Right lobe of liver (tissue), 6 donors: ENCODE measurements around the gene NEMP2. TPM values are rescaled to one million over a fixed set of nuclear protein-coding genes. Genes with fewer than 3 reads are reported as not detected.
A peak's percentile ranks its signal among the peaks of the same experiment; 100 is the strongest.

ENCODE experiments used
- ATAC-seq, 4 donors: fragments of 200-7000 bp; cut with Tn5 transposase; one replicate each; pipeline ENCODE4 v1.9.1; 2020; ENCODE audit warnings: mild to moderate bottlenecking in 4 of 4, moderate library complexity in 4 of 4
- DNase-seq, 3 donors: peaks; one replicate each; pipeline ENCODE4 v3.0.0-alpha.2; 2020
- H3K27ac ChIP-seq, 3 donors: fragments of 200-600 bp; one replicate each; pipeline ENCODE4 v1.8.0; 2022
- H3K27me3 ChIP-seq, 2 donors: fragments of 200-600 bp; one replicate each; pipeline ENCODE4 v1.8.0; 2022
- H3K36me3 ChIP-seq, 4 donors: fragments of 200-600 bp; sonication (generic) in 1 of 4; one replicate each; pipeline versions ENCODE4 v1.5.1 to v1.8.0; 2017 to 2022; ENCODE audit warnings: control low read depth in 1 of 4
- H3K4me1 ChIP-seq, 4 donors: fragments of 200-600 bp; sonication (generic) in 1 of 4; one replicate each; pipeline versions ENCODE4 v1.5.1 to v1.8.0; 2017 to 2022; ENCODE audit warnings: control low read depth in 1 of 4
- H3K4me3 ChIP-seq, 3 donors: fragments of 200-600 bp; one replicate each; pipeline ENCODE4 v1.8.0; 2022
- H3K9me3 ChIP-seq, 4 donors: fragments of 200-600 bp; sonication (generic) in 1 of 4; one replicate each; pipeline versions ENCODE4 v1.5.1 to v1.8.0; 2017 to 2022; ENCODE audit warnings: control low read depth in 1 of 4
- POLR2A ChIP-seq: fragments of 450-650 bp; IDR thresholded peaks from one replicate; pipeline ENCODE4 v1.6.1; 2017; ENCODE audit warnings: antibody characterized with exemption, mild to moderate bottlenecking
- WGBS: methylation state at CpG from one replicate; pipeline ENCODE4 v1.1.6; 2018; ENCODE audit warnings: low coverage, low lambda C conversion rate; ENCODE audit not compliant: insufficient coverage; ENCODE audit errors: missing lambda C conversion rate; 5-methylcytosine and 5-hydroxymethylcytosine counted together
- intact Hi-C, 2 donors: fragments of 100-400 bp; cut with DNase I; formaldehyde crosslinking; loops; one replicate each; pipeline versions ENCODE4 v1.11.2 to v1.14.1; 2022
- long read RNA-seq: library from polyadenylated mRNA; unstranded; transcript quantifications from one replicate; pipeline ENCODE4 v2.0.0, GENCODE V29; 2019
- total RNA-seq, 6 experiments: library from RNA; depleted of rRNA in 2 of 6; stranded (reverse); fragments of >200 nt in 2 of 6; fragmentation: NEBNext Ultra II Directional in 3 of 6; extraction: Animal tissue kit (Norgen Biotek cat#: 25700) in 3 of 6; gene quantifications; one replicate each; pipeline versions ENCODE4 v1.1.0 to v1.2.4, GENCODE V29; 2016 to 2023
- TF ChIP-seq, protein P1 (sequence below), 4 donors: fragments of 200-600 bp in 3 of 4; fragments of 450-650 bp in 1 of 4; IDR thresholded peaks; one replicate each; pipeline versions ENCODE4 v1.5.1 to v1.8.0; 2016 to 2022; ENCODE audit warnings: antibody characterized with exemption in 4 of 4, mild to moderate bottlenecking in 2 of 4
- donor health status: DM: no; HTN: yes; CAD: no.
- donor health status: DM: no; HTN: no; CAD: no.
- donor health status: DM: no; HTN: no; CAD: no.
- donor health status: DM: no; HTN: yes; CAD: no.
- donor health status: DM: no; HTN: yes; CAD: no.

Gene NEMP2, protein sequence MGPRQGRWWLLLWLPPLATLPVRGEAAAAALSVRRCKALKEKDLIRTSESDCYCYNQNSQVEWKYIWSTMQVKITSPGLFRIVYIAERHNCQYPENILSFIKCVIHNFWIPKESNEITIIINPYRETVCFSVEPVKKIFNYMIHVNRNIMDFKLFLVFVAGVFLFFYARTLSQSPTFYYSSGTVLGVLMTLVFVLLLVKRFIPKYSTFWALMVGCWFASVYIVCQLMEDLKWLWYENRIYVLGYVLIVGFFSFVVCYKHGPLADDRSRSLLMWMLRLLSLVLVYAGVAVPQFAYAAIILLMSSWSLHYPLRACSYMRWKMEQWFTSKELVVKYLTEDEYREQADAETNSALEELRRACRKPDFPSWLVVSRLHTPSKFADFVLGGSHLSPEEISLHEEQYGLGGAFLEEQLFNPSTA
- 1 to 10 TPM; 2.0 to 4.1 (median 2.7) TPM for total RNA-seq
- long read RNA-seq, result 0 reads

DNA sequence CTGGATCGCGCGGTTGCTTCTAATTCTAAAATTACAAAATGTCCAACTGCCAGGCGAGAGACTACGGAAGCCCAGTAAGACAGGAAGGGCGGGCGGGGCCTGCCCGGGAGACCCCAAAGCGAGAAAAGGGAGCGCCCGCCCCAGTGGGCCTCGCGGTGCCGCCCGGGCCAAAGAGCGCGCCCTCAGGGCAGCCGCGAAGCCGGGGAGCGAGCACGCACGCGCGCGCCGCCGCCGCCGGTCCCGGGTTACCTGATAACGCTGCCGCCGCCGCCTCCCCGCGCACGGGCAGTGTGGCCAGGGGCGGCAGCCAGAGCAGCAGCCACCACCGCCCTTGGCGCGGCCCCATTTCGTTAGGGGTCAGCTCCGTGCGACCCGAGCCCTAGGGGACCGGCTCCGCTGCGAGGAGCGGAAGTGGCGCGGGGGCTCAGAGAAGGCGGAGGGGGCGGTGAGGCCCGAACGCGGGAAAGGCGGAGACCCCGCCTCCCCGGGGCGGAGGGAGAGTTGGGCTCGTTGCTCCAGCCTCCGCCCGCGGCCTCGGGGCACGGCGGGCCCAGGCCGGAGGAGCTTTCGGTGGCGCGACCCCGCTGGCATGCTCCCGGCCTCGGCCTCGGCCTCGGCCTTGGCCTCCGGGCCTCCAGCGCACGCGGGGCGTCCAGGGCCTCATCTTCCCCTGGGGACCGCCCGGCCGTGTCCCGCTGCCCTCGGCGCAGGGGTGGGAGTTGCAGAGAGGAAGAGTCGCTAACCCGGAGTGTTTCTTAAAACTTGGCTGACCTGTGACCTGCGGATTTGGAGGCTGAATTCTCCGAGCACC lies at the start of gene NEMP2:
TSS of gene NEMP2 (minus strand) at position 413 of the 811 bp plus-strand sequence. CDS start at position 346, 67 bp downstream.
- no peaks in the 10 kb centered on the region for H3K27me3 ChIP-seq
- peak; percentile 85 for TF ChIP-seq POLR2A
- TF ChIP-seq, protein P1, sequence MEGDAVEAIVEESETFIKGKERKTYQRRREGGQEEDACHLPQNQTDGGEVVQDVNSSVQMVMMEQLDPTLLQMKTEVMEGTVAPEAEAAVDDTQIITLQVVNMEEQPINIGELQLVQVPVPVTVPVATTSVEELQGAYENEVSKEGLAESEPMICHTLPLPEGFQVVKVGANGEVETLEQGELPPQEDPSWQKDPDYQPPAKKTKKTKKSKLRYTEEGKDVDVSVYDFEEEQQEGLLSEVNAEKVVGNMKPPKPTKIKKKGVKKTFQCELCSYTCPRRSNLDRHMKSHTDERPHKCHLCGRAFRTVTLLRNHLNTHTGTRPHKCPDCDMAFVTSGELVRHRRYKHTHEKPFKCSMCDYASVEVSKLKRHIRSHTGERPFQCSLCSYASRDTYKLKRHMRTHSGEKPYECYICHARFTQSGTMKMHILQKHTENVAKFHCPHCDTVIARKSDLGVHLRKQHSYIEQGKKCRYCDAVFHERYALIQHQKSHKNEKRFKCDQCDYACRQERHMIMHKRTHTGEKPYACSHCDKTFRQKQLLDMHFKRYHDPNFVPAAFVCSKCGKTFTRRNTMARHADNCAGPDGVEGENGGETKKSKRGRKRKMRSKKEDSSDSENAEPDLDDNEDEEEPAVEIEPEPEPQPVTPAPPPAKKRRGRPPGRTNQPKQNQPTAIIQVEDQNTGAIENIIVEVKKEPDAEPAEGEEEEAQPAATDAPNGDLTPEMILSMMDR (IDR thresholded peaks at IDR 0.05), result peak in 1 of 4 donors; percentile 4
- H3K9me3 ChIP-seq, result peaks cover 0 to 8% (median 0%) of the 10 kb centered on the region in 4 donors
- intact Hi-C loops, result no loop called here
- ATAC-seq, result peak; percentile 87 to 94 (median 91)
- H3K36me3 ChIP-seq, result no peaks in the 10 kb centered on the region
- H3K4me1 ChIP-seq, result peaks cover 0 to 10% (median 4%) of the 10 kb centered on the region in 4 donors
- DNase-seq, result peak; percentile 87 to 89 (median 88)
- 2% methylated on average over 12 of the region's 92 CpGs for WGBS
- peak within 1 kb of the TSS; percentile 85 to 96 (median 92) for H3K27ac ChIP-seq
- H3K4me3 ChIP-seq, result peak within 1 kb of the TSS; percentile 62 to 88 (median 82)

DNA sequence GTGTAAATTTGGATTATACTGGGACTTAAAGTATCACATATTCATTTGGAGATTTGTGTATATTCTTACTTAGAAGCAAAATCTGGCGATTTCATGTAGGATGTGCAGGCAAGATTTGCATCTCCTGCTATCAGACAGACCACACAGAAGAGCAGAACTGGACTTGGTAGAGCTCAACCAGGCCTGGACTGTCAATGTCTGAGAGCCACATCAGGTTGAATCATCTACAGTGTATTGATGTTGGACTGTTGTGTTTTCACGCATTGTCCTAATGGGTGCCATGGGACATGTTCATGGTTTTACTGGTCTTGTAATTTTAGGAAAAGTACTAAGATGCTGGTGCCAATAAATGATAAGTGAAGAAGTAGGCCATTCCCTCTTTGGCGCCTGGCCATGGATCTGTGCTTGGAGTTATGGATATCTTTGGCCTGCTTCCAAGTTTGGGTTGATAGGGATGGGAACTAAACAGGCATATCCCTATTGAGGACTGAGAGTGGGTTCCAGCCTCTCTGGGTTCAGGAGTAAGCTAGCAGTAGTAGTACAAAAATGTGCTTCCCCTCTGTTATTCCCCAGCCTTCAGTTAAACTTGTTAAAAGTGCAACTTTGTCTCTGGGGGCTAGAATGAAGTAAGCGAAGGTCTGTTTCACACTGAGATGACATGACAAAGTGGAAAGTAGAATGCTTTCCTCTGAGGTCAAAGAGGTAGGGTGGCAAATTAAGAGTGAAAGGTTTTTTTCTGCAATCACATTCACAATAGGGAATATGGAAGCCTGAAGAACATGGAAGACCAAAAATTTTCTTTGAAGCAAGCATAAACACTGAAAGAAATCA lies 49.2 kb upstream of the NEMP2 start:
- Histone ChIP-seq H3K4me1 (no peaks in the 10 kb centered on the region), H3K4me3 (no peak overlapping the region), H3K9me3 (no peaks in the 10 kb centered on the region), H3K27me3 (no peaks in the 10 kb centered on the region), H3K36me3 (no peaks in the 10 kb centered on the region), H3K27ac (no peak overlapping the region)
- intact Hi-C loops, result no loop called here
- TF ChIP-seq, protein P1 (IDR thresholded peaks at IDR 0.05), result no peak
- no peak for TF ChIP-seq POLR2A
- WGBS, result 84% methylated on average over 2 of the region's 4 CpGs
- ATAC-seq, result no peak
- no peak for DNase-seq

DNA sequence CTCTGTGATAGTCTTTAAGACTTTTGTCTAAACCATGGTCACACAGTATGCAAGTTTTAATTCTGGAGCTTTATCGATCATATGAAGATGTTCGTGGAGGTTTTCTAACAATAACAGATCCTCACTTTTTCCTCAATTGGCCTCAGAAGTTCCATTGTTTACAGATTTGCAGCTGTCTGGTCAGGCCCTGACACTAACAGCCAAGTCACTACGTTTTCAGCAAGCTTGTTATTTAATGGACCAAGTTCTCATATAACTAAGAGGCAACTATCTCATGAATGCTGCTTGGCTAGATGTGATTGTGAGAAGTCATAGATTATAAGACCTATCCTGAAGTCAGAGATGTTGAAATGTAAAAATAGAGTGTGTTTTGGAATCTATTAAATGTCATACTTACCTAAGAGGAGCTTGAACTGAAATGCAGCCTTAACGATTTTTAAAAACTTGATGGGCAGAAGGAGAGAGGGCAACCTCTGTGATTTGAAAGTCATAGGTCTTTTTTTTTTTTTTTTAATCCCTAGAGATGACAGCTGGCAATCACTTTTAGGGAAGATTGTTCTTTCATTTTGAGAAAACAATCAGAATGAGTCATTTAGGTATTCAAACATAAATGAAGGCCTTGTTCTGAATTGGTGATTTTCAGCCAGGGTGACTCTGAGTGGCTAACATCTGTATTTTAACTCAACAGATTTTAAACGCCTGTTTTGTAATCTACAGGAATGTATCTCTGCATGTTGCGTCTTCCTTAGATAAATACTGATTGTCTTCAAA lies 48.4 kb upstream of the NEMP2 start:
- WGBS, result 81% methylated on average over 6 of the region's 6 CpGs
- no peak overlapping the region for H3K4me3 ChIP-seq
- DNase-seq, result no peak
- H3K36me3 ChIP-seq, result no peaks in the 10 kb centered on the region
- no peaks in the 10 kb centered on the region for H3K4me1 ChIP-seq
- no peaks in the 10 kb centered on the region for H3K27me3 ChIP-seq
- ATAC-seq, result no peak
- no peaks in the 10 kb centered on the region for H3K9me3 ChIP-seq
- H3K27ac ChIP-seq, result no peak overlapping the region
- intact Hi-C loops, result no loop called here
- no peak for TF ChIP-seq POLR2A
- TF ChIP-seq, protein P1 (IDR thresholded peaks at IDR 0.05), result no peak
